NCI-H146 treated with DMSO at 0.1 percent for 48 hours (cell line): ENCODE results near the gene EPS8L3.

Source experiments
- DNase-seq: peaks from one replicate; lab custom pipeline; 2025; ENCODE audit not compliant: unreplicated experiment; lab: John Stamatoyannopoulos, UW

The EPS8L3 gene

DNA sequence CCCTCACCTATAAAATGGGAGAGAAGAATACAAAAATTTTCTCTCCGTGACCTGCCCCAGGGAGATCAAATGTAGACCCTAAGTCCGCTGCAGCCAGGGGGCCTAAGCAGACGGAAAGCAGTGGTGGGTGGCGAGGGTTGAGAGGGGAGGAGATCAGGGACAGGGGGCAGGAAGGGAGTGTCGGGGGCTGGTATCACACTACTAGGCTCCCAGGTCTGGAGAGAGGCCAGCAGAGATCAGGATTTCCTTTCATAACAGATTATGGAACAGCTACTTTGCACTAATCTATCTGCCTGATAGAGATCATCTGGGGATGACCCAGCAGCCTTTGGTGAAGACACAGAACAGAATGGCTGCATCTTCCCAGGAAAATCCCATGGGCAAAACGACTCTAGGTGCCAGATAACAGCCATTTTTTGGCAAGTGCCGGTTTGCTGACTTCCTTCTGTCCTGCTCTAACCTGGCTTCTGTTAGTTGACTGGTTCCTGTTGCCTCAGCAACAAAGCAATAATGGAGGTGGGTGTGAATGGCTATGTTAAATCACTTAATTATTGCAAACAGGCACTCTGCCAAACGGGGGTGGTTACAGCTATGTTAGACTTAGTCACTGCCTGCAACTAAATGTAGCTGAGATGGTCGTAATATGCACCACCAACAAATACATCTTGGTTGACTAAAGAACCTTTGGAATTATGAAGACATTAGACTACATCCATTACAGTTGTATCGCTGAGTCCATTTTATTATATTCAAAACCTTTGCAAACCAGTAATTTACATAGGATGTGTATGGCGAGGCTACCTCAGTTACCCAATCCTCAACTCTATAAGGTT is 30.0 kb upstream of the EPS8L3 start:
- peak; percentile 87 for DNase-seq

- no peak for DNase-seq
Measured at GRCh38 chr1:109793089-109793485, 29.4 kb upstream of the EPS8L3 start.

DNA sequence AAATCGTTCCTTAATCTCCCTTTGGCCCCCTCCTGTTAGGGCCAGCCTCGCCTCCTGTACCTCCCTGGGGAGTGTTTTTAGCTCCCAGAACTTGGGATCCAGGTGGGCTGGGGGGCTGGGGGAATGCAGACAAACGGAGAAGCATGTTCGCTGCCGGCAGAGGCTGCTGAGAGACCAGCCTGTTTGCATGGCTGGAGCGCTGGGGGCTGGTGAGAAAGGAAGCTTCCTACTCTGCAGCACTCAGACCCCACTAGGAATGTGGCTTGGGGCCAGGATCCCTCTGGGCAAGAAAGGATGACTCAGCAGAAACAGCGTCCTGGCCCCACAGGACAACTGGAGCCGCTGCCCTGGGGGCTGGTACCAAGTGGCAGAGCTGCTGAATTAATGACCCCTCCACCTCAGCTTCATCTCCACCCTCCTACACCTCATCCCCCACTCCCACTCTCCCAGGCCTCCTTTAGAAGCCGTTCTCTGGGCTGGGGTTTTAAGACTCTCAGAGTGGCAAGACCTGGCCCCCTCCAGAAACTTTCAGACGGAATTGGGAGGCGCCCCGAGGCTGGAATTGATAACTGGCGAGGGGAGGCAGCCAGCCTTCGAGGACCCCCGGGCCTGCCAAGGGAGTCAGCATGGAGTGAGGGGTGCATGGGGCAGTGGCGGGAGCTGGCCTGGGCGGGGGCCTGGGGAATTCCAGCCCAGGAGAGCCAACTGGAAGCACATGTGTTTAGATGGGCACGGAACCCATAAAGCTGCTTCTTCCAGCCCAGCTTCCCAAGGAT is 28.5 kb upstream of the EPS8L3 start:
- DNase-seq, result no peak

DNA sequence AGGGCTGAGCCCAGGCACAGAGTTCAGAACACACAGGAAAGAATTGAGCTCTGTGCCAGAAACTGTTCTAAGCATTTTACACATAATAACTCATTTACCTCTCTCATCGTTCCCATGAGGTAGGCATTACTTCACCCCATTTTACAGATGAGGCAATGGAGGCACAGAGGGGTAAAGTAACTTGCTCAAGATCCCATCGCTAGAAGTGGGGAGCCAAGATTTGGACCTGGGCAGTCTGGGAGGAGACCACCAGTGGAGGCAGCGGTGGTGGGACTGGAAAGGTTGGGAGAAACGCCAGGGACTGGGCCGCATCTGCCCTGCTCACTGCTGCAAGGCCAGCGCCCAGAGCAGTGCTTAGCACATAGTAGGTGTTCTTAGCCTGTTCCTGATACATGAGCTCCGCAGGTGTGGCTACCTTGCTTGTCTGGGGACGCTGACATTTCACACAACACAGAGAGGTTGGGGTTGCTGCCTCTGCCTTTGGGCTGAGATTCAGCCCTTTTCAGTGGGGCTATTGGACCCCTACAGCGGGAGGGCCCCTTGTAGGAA is 27.8 kb upstream of the EPS8L3 start:
- DNase-seq, result no peak

- no peak for DNase-seq
Measured at GRCh38 chr1:109790735-109791494, 27.2 kb upstream of the EPS8L3 start.

GRCh38 chr1:109790329-109790728 is 26.6 kb upstream of the EPS8L3 start:
- DNase-seq, result no peak

- DNase-seq, result no peak
Measured at GRCh38 chr1:109789551-109790180, 25.9 kb upstream of the EPS8L3 start.

DNA sequence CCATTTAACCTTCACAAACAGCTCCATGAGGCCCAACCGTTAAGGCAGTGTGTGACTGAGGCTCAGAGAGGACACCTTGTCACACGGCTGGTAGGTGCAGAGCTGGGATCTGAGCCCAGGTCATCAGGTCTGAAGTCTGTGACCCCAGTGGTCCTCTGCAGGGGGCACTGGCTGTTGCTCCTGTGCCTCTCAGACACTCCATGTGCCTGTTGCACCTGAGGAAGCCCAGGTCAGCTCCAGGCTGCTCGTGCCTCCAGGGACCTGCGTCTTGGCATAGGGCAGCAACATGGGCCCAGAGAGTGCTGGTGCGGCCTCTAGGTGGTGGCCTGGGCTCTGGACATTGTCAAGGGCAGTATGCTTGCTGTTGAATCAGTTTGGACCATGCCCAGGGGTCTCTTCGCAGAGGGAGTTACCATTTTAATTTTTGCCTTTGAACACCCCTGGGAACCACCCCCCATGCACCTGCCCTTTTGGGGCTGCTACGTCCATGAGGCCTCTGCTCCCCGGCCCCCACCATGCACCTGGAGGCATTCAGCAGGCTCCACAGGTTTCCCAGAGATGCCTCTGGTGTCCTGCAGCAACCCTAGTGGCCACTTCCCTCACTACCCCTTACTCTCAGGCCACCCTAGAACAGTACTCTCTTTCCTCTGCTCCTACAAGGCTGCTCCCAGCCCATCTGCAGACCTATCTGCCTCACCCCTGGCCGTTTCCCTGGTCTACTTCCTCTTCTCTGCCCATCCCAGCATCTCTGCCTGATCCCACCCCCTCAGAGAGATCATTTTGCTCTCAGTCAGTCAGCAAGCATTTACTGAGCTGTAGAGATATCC is 25.2 kb upstream of the EPS8L3 start:
- DNase-seq, result peak; percentile 46

GRCh38 chr1:109787845-109788601 is 24.3 kb upstream of the EPS8L3 start:
- DNase-seq, result no peak

- no peak for DNase-seq
Measured at GRCh38 chr1:109787211-109787844, 23.6 kb upstream of the EPS8L3 start.

- no peak for DNase-seq
Measured at GRCh38 chr1:109786531-109787021, 22.9 kb upstream of the EPS8L3 start.

DNA sequence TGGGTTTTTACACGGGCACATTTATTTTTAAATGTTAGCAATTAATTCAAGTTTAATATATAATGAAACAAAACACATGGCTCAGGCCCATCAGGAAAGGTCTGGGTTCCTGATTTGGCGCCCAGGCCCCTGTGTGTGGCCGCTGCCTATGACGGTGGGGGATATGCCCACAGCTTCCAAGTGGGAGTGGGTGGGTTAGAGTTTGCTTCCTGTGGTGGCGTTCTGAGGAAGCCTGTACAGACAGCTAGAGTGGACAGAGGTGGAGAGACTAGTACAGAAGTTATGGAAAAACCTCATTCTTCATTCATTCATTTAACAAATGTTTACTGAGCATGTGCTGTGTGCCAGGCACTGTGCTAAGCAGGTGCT is 22.4 kb upstream of the EPS8L3 start:
- no peak for DNase-seq

- DNase-seq, result no peak
Measured at GRCh38 chr1:109785446-109786111, 21.9 kb upstream of the EPS8L3 start.

DNA sequence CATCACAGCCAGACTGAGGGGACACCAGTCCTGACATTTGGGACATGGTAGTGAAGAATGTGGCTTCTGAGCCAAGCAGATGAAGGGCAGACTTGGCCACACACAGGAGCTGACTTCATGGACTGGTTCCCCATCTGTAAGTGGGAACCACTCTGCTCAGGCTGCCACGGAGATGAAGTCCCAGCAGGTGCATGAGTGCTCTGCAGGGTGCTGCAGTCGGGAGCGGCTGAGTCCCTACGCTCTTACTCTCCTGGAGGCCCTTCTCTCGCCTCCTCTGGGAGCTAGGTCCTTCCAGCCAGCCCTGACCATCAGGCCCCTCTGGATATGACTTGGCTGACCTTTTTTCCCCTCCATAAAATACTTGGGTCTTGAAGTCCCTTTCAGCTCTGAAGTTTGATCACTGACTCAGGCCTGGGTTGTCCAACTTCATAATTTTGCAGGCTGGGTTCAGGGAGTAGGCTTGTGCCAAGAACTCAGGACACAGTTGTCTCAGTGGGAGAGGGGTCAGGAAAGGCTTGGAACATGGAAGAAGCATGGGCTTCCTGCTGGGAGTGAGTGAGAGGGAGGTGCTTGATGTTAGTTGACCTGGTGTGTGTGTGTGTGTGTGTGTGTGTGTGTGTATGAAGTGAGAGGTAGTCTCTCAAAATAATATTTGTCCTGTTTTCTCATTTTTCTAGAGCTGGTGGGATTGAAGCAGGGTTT is 21.0 kb upstream of the EPS8L3 start:
- DNase-seq, result no peak

GRCh38 chr1:109783436-109783835 is 19.7 kb upstream of the EPS8L3 start:
- no peak for DNase-seq

DNA sequence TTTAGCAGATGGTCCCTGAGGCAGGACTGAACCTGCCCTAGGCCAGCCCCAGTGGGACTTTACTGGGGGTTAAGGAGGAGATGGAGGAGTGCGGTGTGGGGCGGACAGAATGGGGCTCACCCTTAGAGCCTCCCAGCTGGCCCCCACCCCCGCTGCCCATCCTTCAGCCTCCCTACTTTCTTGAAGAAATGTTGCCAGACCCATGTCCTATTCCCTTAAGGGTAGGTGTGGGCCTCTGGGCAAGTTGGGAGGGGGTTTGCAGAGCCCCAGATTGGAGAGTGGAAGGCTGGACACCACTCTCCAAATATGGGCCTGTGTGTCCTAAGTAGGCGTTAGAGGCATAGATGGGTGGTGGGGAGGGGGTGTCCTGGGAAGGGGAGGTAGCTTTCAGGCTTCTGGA is 19.2 kb upstream of the EPS8L3 start:
- DNase-seq, result no peak

GRCh38 chr1:109782514-109782913 is 18.8 kb upstream of the EPS8L3 start:
- DNase-seq, result no peak

DNA sequence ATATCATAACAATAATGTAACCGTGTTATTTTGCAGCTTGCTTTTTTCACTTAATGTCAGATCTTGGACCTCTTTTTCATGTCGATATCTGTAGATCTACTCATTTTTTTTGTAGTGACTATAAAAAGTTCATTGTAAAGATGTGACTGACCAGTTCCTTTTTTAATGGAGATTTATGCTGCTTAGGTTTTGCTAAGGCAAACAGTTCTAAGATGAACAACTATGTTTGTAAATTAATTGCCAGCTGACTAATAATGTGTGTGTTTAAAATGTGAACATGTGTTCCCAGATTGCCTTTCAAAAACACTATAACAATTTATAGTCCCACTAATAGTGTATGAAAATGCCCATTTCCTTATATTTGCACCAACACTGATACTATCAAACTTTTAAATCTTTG is 18.1 kb upstream of the EPS8L3 start:
- no peak for DNase-seq
